Activated T-helper 9 cell treated with anti-CD3 and anti-CD28 coated beads, Interleukin-2, amount 50 U/mL, for 16 hours (primary cell): ENCODE results near the gene DAB1.

Experiments
- DNase-seq: peaks from one replicate; pipeline ENCODE4 v3.0.0-alpha.2; 2020; ENCODE audit warnings: low read depth

The DAB1 gene

DNA sequence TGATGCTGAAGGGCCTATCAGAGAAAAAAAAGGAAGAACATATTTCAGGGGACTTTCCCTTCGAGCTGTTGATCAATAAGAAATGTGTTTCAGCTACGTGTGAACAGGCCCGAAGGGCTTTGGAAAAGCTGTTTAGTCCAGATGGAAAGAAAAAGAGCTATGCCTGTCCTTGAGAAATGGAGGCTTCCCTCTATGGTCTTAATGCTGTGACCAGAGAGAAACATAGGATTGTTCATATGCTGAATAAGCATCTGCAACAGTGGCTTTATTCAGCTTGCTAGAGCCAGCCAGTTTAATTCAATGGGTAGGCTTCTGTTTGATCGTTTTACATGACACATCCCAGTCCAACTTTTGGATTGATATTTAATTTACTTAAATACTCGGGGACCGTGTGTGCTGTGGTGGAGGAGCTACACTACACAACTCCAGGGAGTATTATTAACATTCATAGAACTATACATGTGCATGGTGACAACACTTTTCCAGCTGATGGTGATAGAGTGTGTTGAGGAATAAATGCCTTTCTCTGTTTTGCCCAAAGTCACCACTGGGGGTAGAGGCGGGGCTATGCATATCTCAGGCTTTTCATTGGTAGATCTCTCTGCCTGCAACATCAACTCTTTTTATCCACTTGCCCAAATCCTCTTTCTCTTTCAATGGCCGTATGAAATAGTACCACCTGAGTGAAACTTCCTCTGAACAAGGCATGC is 351.3 kb downstream of the DAB1 start:
- DNase-seq: no peak

- DNase-seq: no peak
Measured at GRCh38 chr1:57067863-57068262, 356.0 kb downstream of the DAB1 start.

GRCh38 chr1:57066980-57067610 is 356.8 kb downstream of the DAB1 start:
- DNase-seq: no peak

DNA sequence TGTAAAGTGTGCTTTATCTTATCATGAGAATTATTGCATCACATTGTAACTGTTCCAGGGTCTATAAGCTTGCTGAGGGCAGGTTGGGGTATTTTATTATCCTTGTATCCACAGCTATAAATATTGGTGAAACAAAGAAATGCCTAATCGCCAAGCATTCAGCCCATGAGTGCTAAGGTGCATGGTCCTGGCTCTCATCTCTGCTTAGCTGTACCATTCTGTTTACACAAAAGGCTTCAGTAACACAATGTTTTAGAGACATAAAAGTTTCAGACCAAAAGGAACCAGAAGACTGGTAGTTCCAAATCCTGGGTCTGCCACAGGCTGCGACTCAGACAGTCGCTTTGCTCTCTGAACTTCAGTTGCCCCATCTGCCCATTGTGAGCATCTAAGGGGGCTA is 358.4 kb downstream of the DAB1 start:
- DNase-seq: no peak

DNA sequence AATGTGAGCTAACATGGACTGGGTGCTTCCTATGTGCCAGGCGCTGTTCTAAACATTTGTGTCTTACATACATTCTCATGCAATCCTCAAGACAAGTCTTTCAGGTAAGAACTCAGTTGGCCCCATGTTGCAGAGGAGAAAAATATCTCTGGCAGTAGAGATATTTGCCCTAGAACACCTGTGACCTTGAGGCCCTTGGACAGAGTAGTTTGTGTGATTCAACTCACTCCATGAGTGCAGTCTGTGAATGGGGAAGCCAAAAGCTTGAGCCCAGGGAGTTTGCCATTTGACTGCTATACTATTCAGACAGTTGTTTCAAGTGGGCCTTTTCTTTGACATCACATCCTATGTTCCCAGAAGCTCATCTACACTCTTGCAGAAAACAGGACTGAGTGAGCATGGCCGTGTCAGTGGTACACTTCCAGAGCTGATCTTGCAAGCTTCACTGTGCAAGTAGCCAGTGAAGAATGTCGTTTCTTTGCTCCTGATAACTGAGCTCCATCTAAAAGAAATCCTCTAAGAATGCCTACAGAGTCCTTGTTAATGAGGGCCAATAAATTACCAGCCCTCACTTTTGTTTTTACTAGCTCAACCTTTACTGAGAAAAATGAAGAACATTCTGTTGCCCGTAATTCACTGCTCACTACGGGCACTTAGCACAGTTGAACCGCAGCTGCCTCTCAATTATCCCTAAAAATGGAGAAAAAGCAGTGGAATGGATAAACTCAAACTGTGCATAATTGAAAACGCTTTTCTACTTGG is 359.3 kb downstream of the DAB1 start:
- no peak for DNase-seq

DNA sequence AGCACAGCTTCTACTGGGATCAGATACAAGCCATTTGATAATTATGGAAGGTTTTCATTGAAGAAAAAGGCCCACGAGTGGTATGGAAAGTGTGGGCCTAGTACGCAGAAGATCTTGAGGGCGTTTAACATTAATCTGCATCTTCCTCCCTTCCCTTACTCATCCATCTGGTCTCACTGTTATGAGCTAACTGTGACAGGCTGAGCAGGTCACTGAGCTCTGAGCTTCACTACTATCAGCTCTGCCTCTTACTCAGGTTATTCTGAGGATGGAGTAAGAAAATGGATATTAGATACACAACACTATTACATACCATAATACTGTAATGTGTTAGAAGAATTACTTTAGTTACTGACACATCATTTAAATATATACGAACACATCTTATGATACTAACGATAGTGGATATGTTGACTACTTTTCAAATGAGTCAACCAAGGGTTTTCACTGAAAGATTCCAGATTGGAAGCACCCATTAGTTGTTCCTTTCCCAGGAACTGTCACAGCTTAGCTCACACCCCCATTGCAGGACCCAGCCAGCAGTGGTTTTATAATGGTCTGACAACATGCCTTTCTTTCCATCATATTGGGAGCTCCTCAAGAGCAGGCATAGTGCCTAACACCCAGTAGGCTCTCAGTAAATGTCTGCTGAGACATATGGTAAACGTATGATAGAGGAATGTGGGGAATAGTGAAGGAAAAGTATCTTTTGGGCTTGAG is 360.3 kb downstream of the DAB1 start:
- DNase-seq: no peak

- DNase-seq: no peak
Measured at GRCh38 chr1:57061369-57061768, 362.5 kb downstream of the DAB1 start.

GRCh38 chr1:57060451-57060850 is 363.4 kb downstream of the DAB1 start:
- no peak for DNase-seq

DNA sequence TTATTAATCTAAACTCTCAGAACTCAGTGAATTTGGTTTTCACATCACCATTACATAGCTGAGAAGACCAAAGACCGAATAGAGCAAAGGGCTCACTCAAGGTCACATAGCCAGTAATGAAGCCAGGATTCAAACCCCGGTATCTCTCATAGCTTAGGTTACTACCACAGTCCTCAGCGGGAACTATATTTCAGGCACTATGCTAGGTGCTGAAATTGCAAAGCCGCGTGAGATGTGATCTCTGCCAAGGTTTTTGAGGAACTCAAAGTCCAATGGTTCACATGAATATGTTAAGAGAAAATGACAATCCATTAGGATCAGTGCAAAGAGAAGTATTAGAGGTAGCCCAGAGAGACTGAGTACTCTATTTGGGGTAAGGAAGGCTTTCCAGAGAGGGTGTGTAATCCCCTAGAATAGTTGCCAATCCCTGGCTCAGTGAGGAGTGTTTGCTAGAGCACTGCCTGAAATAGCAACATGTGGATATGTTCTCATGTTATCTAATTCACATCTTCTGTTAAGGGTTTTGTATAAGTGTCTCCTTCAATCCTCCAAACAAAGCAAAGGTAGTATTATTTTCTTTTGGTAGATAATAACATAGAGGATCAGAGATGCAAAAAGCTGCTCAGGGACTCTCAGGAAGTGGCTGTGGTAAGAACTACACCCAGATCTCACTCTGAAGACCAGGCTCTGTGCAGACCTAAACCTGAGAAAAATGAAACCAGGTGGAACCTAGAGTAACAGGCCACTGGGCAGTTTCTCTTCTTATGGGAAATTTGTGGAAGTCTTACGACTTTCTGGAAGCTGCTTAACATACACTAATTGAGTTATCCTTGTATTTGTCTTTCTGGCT is 365.0 kb downstream of the DAB1 start:
- no peak for DNase-seq

- DNase-seq: no peak
Measured at GRCh38 chr1:57048856-57049255, 375.0 kb downstream of the DAB1 start.

- no peak for DNase-seq
Measured at GRCh38 chr1:57046462-57046861, 377.4 kb downstream of the DAB1 start.

GRCh38 chr1:57041901-57042300 is 382.0 kb downstream of the DAB1 start:
- DNase-seq: no peak

- DNase-seq: no peak
Measured at GRCh38 chr1:57040811-57041210, 383.0 kb downstream of the DAB1 start.

GRCh38 chr1:57036641-57037579 is 386.9 kb downstream of the DAB1 start:
- no peak for DNase-seq

GRCh38 chr1:57034713-57035112 is 389.1 kb downstream of the DAB1 start:
- DNase-seq: no peak

- DNase-seq: no peak
Measured at GRCh38 chr1:57033222-57034001, 390.4 kb downstream of the DAB1 start.

- DNase-seq: no peak
Measured at GRCh38 chr1:57026624-57027354, 397.1 kb downstream of the DAB1 start.

DNA sequence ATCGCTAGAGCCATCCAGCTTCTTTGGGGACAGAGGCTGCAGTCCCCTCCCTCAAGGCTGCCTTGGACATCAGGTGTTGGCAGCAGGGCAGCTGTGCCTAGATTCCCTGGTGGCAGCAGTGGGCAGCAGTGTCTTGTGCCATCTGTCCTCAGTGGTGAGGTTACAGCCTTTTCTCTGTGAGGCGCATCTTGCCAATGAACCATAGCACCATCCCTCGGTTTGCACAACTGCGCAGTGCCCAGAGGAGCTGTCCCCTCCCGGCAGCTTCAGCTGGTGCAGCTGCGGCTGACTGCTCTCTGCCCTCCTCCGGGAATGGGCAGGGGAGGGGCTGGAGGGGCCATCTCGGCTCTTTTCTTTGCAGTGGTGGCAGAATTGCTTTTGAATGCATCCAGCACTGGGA is 399.0 kb downstream of the DAB1 start:
- DNase-seq: no peak

DNA sequence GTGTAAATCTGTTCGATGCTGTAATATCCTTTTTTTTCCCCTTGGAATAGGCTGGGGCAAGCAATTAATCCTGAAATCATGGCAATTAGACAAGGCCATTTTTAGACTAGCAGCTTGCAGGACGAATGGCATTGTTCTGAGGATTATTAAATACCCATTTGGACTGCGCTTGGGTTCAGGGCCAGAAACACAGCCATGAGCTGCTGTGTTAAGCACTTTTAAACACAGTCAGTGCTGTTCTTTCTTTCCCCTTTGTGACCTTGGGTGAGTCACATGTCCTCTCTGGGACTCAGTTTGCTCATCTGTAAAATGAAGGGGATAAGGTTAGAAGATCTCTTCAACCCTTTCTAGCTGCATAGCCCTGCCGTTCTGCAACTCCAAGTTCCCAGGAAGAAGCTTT is 399.4 kb downstream of the DAB1 start:
- DNase-seq: no peak
